Panc1 (cell line): Measurements from ENCODE around the gene ATP5F1E. TPM values are rescaled to one million over a fixed set of nuclear protein-coding genes. Genes with fewer than 3 reads are reported as not detected.

Experiments used
- ATAC-seq: fragments of 200-7000 bp; cut with Tn5 transposase; 2 replicates; pipeline ENCODE4 v1.9.1; 2020; ENCODE audit warnings: mild to moderate bottlenecking, moderate library complexity
- BruUV-seq: library from RNA; stranded (reverse); fragments of 400-500 nt; replicated peaks from 2 replicates; lab custom pipeline; 2021; lab: Mats Ljungman, UMichigan
- CTCF ChIA-PET: fragments of 300-600 bp; sonication (Branson Sonifier 250); formaldehyde crosslinking; loops from one replicate; lab custom pipeline; 2022; ENCODE audit warnings: antibody characterized with exemption; lab: Charles Lee
- POLR2A ChIA-PET: fragments of 300-600 bp; sonication (Branson Sonifier 250); formaldehyde crosslinking; loops from one replicate; lab custom pipeline; 2022; ENCODE audit warnings: antibody characterized with exemption; lab: Charles Lee
- DNase-seq: peaks from one replicate; pipeline ENCODE4 v3.0.0-alpha.2; 2010; ENCODE audit warnings: low read depth, low spot score
- H3K27ac ChIP-seq: 2 replicates; pipeline ENCODE4 v1.5.1; 2011; ENCODE audit warnings: mild to moderate bottlenecking, low read length, inconsistent platforms
- H3K27me3 ChIP-seq: fragments of 200-500 bp; sonication (Bioruptor generic); 2 replicates; pipeline ENCODE4 v1.6.0; 2014; ENCODE audit warnings: low read length, inconsistent platforms; ENCODE audit not compliant: control insufficient read depth, insufficient read depth
- H3K36me3 ChIP-seq: fragments of 200-500 bp; sonication (Bioruptor generic); 2 replicates; pipeline ENCODE4 v1.5.1; 2014; ENCODE audit warnings: inconsistent platforms, mild to moderate bottlenecking, low read length, moderate library complexity; ENCODE audit not compliant: control insufficient read depth, insufficient read depth
- H3K4me1 ChIP-seq: 2 replicates; pipeline ENCODE4 v1.5.1; 2011; ENCODE audit warnings: inconsistent platforms, mild to moderate bottlenecking, low read length, moderate library complexity; ENCODE audit not compliant: control insufficient read depth, insufficient read depth
- H3K4me3 ChIP-seq, 2 experiments: 2 replicates each; pipeline ENCODE4 v1.5.1; 2011 to 2012; ENCODE audit warnings: low read depth in 2 of 2, low read length in 2 of 2, mild to moderate bottlenecking in 2 of 2, inconsistent platforms in 1 of 2, moderate library complexity in 1 of 2
- H3K9me3 ChIP-seq: fragments of 200-500 bp; sonication (Bioruptor generic); 2 replicates; pipeline ENCODE4 v1.5.1; 2014; ENCODE audit warnings: low read depth, mild to moderate bottlenecking, inconsistent platforms, low read length, moderate library complexity; ENCODE audit not compliant: control insufficient read depth, insufficient read depth
- CTCF ChIP-seq: fragments of 450-650 bp; IDR thresholded peaks from 2 replicates; pipeline ENCODE4 v1.5.1; 2017; ENCODE audit warnings: mild to moderate bottlenecking
- POLR2AphosphoS5 ChIP-seq: IDR thresholded peaks from 2 replicates; pipeline ENCODE4 v1.6.1; 2012; ENCODE audit warnings: mild to moderate bottlenecking, low read depth, low read length, moderate library complexity
- REST ChIP-seq, 2 experiments: IDR thresholded peaks; 2 replicates each; pipeline ENCODE4 v1.6.1; 2011 to 2012; ENCODE audit warnings: low read depth in 2 of 2, control low read depth in 1 of 2, low read length in 1 of 2, mild to moderate bottlenecking in 1 of 2, moderate library complexity in 1 of 2; ENCODE audit not compliant: insufficient read depth in 1 of 2
- SIN3A ChIP-seq: IDR thresholded peaks from 2 replicates; pipeline ENCODE4 v1.6.1; 2012; ENCODE audit warnings: low read depth, mild to moderate bottlenecking, low read length, moderate library complexity, borderline replicate concordance; ENCODE audit not compliant: insufficient read depth
- TCF7L2 ChIP-seq: IDR thresholded peaks from 2 replicates; pipeline ENCODE4 v1.6.1; 2011; ENCODE audit warnings: mild to moderate bottlenecking, low read depth, low read length, inconsistent platforms
- in situ Hi-C: cut with HindIII; loops from 2 replicates; pipeline ENCODE4 v1.10.0; 2016; ENCODE audit warnings: low sequenced_read_pairs, low pct_unique_long_range_greater_than_20kb
- intact Hi-C: fragments of 100-400 bp; cut with micrococcal nuclease; formaldehyde crosslinking; loops from one replicate; pipeline ENCODE4 v1.10.0; 2022; ENCODE audit not compliant: unreplicated experiment
- total RNA-seq: library from RNA; stranded (reverse); gene quantifications from one replicate; pipeline ENCODE4 v1.2.1, GENCODE V29; 2021; ENCODE audit not compliant: unreplicated experiment

Gene ATP5F1E
- total RNA-seq, 1 experiment from 2014 or later: 90.6 TPM

- in situ Hi-C loops (no loop called here), intact Hi-C loops (no loop called here)
- no peaks in the 10 kb centered on the region for H3K36me3 ChIP-seq
- BruUV-seq: TSS peak; percentile 82
- H3K9me3 ChIP-seq: no peaks in the 10 kb centered on the region
- peak within 1 kb of the TSS; percentile 86 for H3K27ac ChIP-seq
- peak within 1 kb of the TSS; percentile 58 to 73 for H3K4me3 ChIP-seq
- CTCF ChIA-PET: no interaction called here
- POLR2A ChIA-PET: no interaction called here
- TF ChIP-seq POLR2AphosphoS5 (0 out of 2 replicates have a peak, but pooled peaks have one; percentile 37), CTCF (no peak), SIN3A (peak; percentile 31; the same call in 1 of the 2 replicates)
- ATAC-seq (peak; percentile 93), DNase-seq (no peak)
- peaks cover 16% of the 10 kb centered on the region for H3K4me1 ChIP-seq
- no peaks in the 10 kb centered on the region for H3K27me3 ChIP-seq
Observed at GRCh38 chr20:59006864-59007664, 25.1 kb downstream of the ATP5F1E start, which contains the start of gene CTSZ. Gene CTSZ, minus strand, starts transcription at chr20:59007254. Its CDS starts 126 bp downstream, at chr20:59007128.

- no peaks in the 10 kb centered on the region for H3K9me3 ChIP-seq
- peak overlapping the region; percentile 86 for H3K27ac ChIP-seq
- peak overlapping the region; percentile 58 to 73 for H3K4me3 ChIP-seq
- intact Hi-C loops (no loop called here), in situ Hi-C loops (no loop called here)
- ATAC-seq (peak; percentile 18), DNase-seq (no peak)
- H3K36me3 ChIP-seq: no peaks in the 10 kb centered on the region
- ChIA-PET CTCF (no interaction called here), POLR2A (no interaction called here)
- H3K4me1 ChIP-seq: peaks cover 16% of the 10 kb centered on the region
- BruUV-seq: no TSS peak
- H3K27me3 ChIP-seq: no peaks in the 10 kb centered on the region
- TF ChIP-seq REST (IDR thresholded peaks at IDR 0.05; ENCODE audit: insufficient read depth in 1 of 2, low read depth in 2 of 2, low read length in 1 of 2) (no peak), TCF7L2 (no peak), SIN3A (no peak), CTCF (no peak), POLR2AphosphoS5 (no peak)
Observed at GRCh38 chr20:59006167-59006863, 25.8 kb downstream of the ATP5F1E start.
